NT2/D1 (cell line): ENCODE measurements around the gene ZDHHC17.

Experiments used
- SUZ12 ChIP-seq: IDR thresholded peaks from 2 replicates; pipeline ENCODE4 v1.6.1; 2011; ENCODE audit not compliant: insufficient read length, insufficient read depth; ENCODE audit errors: extremely low read depth
- YY1 ChIP-seq: IDR thresholded peaks from 2 replicates; pipeline ENCODE4 v1.6.1; 2011; ENCODE audit not compliant: insufficient read length, insufficient read depth
- ZNF274 ChIP-seq: IDR thresholded peaks from 2 replicates; pipeline ENCODE4 v1.6.1; 2011; ENCODE audit warnings: mild to moderate bottlenecking, low read depth, low read length

- TF ChIP-seq YY1 (no peak), ZNF274 (no peak), SUZ12 (no peak)
Observed at GRCh38 chr12:76810671-76811419, 46.9 kb downstream of the ZDHHC17 start.
